ENCODE results near the gene FAM193B.
"Not testable (repeated sequence)": the region's sequence is repeated elsewhere in the genome, so short reads cannot be mapped to it uniquely, and the experiment has no call there.

The FAM193B gene

DNA sequence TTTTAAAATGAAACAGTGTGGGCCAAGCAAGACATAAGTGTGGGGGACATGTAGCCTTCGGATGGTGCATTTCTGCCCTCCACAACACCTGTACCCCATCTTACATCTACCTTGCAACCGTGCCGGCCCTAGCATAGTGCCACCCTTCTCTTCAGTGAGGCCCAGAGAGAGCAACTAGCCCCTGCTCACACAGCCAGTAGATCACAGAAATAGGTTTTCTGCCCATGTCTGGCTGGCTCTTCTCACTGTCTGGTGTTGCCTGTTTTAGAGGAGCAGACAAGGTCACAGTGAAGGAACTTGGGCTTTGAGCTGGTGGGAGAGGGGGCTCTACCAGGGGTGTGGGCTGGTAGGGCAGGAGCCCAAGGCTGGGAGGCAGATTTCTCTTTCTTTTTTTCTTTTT is 68.1 kb downstream of the FAM193B start:
- DNase-seq (ENCODE audit: low spot score) = no peak

DNA sequence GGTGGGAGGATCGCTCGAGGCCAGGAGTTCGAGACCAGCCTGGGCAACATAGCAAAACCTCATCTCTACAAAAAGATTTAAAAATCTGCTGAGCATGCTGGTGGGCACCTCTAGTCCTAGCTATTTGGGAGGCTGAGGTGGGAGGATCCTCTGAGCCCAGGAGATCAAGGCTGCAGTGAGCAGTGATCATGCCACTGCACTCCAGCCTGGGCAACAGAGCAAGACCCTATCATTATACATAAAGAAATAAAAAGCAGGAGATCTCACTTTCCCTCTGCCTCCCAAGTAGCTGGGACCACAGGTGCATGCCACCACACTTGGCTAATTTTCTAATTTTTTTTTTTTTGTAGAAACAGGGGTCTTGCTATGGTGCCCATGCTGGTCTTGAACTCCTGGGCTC is 68.6 kb downstream of the FAM193B start:
- not testable (repeated sequence) for DNase-seq (ENCODE audit: low spot score)

DNA sequence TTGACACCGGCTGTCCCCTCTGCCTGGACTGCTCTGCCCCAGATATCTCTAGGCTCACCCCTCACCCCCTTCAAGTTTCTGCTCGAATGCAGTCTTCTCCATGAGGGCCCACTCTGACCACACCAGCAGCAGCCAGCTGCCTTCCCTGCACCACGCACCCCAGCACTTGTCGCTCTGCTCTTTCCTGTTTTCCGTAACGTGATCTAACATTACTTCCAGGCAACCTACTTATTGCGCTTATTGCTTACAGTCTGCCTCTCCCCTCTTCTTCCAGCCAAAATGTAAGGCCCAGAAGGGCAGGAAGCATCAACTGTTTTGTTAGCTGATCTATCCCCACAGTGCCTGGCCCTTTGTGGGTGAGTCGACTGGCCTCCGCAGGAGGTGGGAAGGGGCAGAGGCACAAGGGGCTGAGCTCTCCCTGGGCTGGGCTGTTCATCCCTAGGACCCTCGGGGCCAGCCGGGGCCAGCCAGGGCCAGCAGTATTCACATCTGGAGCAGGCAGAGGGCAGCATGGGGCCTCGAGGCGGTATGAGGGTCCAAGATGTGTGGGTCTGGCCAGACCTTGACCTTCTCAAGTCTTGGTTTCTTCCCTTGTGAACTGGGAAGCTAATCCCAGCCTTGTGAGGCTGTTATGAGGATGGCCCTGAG is 69.3 kb downstream of the FAM193B start:
- DNase-seq (ENCODE audit: low spot score) = no peak

DNA sequence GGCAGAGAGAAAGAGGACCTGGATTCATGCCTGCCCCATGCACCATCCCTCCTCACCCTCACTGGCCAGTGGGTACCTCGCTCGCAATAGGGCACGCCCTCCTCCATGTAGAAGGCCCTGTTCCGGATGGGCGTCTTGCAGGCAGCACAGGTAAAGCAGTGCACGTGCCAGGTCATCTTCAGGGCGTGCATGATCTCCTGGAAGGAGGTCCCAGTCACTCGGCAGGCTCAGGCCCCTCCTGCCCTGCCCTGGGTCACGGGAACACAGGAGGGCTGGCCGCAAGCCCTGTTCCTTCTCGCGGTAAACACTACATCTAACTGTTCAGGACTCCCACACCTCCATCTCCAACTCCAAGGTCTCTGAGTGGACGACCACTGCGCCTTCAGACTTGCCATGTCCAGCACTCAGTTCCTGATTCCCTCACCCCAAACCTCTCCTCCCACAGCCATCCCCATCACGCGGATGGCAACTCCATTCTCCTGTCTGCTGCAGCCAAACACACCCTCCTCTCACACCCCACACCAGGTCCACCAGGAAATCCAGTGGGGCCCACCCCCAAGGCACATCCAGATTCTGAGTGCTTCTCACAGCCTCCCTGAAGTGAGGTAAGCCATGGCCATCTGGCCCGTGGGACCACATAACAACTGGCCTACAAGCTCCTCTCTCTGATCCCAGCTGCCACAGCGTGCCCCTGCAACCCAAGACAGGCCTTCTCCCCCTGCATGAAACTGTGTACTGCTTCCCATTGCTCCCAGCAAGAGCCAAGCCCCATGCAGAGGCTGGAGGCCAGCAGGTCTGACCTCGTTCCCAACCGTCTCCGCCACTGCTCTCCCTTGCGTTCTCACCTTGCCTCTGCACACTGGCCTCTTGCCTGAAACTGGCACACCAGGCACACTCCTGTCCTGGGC is 70.1 kb downstream of the FAM193B start:
- DNase-seq (ENCODE audit: low spot score) = no peak

DNA sequence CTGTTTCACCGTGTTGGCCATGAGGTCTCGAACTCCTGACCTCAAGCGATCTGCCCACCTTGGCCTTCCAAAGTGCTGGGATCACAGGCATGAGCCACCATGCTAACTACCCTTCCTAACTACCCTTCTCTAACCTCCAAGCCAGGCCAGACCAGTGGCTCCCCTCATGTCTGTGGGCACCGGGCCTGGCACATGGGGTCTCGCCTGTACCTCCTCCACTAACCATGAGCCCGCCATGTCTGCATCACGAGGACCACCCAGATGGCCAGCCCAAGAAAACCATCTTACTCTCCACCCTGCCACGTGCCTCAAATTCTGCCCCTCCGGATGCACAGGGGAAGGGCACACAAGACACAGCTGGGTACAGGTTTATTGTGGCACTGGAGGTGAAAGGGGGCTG is 71.3 kb downstream of the FAM193B start:
- no peak for DNase-seq (ENCODE audit: low spot score)

DNA sequence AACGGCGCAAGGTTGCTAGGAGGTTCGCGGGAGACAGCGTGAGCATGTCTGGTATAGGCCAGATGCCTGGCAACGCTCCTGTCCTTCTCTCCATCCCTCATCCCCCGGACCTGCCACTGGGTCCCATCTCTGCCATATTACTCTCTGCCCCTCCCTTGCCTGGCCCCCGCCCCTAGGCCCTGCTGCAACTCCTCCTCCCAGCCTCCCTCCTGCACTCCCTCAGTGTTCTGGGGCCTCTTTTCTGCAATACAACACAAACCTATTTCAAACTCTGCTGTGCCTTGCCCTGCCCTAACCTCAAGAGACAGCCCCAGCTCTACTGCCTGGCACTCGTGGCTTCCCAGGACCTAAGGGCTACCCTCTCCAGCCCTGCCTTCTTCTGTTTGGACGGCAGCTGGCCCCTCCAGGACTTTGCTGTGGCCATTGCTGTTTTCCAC is 72.0 kb downstream of the FAM193B start:
- no peak for DNase-seq (ENCODE audit: low spot score)

DNA sequence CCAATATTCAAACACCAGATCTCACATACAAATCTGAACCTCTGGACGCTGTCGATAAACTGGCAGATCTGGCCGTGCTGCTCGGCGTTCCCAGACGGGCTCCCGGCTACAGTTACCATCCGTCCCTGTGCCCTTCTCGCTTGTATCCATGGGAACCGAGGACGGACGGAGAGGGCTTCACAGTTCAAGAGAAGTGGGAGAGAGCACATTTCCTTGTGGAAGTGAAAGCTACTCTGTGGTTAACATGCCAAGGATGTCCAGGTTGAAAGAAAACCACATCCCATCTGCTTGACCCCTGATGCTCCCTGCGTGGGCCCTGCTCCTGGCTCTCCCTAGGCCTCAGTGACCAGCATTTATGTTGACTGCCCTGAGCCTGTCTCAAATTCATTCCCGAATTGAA is 74.6 kb downstream of the FAM193B start:
- DNase-seq (ENCODE audit: low spot score) = peak; percentile 55

DNA sequence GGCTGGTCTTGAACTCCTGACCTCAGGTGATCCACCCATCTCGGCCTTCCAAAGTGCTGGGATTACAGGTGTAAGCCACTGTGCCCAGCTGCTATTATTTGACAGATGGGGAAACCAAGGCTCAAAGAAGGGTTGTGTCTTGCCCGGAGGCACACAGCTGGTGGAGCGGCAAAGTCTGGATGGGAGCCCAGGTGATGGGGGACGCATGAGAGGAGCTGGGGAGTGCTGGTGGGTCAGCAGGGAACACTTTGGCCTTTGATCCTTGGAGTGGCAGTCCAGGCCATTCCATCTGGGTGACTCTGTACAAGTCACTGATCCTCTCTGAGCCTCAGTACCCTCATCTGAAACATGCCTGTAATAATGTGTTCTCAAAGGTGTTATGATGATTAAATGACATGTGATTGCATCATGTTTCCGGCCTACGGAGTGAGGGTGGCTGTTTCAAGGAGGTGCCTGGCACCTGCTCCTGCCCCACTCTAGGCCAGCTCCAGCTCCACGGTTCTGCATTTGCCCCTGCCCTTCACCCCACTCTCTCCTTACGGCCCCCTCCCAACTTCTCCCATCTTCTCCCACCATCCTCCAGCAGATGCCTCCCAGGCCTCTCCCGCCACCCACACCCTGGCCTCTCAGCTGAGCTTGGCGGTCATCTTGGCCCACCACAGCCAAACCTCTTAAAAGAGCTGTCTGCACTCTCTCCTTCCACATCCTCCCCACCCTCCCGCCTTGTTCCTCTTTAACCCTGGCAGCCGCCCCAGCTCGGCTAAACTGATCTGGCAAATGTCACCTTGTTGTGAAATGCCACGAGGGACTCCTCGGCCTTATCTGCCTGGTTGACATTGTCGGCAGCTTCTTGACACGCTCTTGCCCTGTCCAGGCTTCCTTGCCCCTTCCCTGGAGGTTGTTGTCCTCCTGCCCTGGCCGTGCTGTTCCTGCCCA is 75.4 kb downstream of the FAM193B start:
- peak; percentile 41 for DNase-seq (ENCODE audit: low spot score)

DNA sequence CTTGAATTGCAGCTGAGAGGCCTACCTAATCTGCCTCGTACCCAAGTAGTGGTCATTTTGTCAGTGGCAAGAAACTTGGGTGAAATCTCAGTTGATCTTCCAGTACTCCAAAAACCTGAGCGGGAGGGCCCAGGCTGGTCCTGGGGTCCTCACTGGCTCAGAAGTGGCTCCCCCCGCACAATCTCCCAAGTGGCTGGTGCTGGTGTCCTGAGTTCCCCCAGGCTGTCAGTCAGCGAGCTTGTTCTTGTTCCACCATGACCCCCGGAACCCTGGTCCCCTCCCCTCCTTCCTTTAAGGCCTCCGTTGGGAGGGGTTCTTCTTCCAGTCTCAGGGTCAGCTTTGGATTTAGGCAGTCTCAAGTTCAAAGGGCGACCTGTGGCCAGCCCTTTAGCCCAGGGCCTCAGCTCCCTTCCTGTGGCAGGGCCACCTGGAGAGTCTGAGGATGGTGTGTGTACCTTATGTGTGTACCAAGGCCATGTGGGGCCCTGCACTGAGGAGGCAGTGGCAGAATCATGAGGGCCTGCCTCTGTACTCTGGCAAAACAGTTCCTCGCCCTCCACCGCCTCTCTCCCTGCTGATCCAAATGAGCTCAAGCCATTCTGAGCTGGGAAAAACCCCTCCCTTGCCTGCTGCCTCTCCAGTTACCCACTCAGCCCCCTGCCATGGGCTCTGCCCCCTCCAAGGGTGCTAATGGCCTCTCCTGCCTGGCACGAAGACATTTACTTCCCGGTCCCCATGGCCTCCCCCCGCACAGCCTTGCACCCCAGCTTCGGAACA is 76.5 kb downstream of the FAM193B start:
- peak; percentile 43 for DNase-seq (ENCODE audit: low spot score)

DNA sequence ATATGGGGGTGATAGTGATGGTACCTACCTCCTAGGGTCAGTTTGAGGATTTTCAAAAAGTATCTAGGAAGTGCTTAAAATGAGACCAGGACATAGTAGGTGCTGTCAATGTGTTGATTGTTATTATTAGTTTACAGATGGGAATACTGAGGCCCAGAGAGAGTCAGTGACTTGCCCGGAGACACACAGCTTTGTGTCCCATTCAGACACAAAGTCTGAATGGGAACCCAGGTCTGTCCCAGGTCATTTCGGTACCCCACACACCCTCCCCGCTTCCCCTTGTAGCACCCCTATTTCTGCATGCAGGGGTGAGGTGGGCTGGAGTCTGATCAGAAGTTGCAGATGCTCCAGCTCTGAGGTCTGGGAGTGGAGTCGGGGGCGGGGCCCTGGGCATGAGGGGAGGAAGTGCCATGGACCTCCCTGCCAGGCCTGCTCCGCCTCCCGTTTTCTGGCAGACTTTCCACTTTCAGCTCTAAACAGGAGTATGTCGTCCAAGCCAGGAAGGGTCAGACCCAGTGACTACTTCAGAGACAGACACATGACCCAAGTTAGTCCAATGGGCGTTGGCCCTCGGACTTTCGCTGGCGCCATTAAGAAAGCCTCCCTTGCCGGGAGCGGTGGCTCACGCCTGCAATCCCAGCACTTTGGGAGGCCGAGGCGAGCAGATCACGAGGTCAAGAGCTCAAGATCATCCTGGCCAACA is 77.7 kb downstream of the FAM193B start:
- peak; percentile 60 for DNase-seq (ENCODE audit: low spot score)

DNA sequence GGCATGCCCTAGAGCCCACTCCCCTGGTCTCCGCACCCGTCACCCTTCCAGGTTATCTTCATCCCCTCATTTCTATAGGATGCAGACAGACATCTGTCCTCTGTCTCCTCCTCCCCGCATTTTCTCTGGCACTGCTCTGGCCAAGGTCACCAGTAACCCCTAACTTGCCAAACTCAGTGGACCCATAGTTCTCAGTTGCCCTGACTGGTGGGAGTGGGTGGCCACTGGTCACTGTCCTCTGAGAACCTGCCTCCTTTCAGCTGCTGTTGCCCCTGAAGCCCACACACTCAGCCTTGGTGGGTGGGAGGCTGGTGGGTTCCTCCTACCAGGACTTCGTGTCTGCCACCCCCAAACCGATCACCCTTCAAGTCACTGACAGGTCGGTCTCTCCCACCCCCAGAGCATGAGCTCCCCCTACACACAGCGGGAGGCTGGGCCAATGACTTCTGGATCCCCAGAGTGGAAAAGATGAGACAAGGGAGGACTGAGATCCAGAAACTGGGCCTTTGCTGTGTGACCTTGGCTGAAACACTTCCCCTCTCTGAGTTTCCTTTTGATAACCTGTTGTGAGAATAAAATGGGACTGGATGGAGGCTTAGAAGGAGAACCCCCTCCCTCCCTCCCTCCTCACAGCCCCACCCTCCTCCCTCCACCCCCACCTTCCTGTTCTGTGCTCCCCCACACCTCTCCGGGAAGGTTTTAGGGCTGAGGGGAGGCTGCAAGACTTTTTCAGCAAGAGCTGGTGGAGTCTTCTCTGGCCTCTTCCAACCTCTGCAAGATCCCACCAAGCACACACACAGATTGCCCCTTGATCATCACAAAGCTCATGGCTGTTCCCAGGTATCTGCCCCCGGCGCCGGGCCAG is 78.6 kb downstream of the FAM193B start:
- DNase-seq (ENCODE audit: low spot score) = no peak

DNA sequence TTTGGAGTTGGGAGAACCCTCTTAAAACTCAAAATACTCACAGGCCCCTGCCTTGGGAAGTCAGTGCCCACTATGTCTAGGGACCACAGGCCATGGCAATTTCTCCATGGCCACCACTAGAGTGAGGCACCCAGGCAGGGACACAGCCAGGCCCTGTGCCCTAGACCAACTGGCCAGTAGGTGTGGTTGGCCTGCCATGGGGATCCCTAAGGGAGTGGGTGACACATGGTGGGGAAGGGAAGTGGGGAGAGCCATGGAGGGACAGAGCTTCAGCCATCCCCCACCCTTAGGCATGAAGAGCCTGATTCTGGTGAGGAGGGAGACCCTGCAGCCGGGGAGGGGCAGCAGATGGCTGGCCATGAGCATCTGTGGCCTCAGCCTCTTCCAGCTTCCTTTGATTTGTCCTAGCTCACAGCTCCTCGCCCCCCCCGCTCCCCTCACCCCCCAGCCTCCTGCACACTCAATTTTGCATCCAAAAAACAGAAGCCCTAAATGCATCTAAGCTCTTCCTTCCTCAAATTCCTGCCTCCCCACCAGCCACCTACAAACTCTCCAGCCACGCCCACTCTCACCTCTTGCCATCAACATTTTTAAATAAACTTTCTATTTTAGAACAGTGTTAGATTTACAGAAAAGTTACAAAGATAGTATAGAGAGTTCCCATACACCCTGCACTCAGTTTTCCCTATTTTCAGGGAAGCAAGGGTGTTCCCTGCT is 79.4 kb downstream of the FAM193B start:
- DNase-seq (ENCODE audit: low spot score) = no peak

DNA sequence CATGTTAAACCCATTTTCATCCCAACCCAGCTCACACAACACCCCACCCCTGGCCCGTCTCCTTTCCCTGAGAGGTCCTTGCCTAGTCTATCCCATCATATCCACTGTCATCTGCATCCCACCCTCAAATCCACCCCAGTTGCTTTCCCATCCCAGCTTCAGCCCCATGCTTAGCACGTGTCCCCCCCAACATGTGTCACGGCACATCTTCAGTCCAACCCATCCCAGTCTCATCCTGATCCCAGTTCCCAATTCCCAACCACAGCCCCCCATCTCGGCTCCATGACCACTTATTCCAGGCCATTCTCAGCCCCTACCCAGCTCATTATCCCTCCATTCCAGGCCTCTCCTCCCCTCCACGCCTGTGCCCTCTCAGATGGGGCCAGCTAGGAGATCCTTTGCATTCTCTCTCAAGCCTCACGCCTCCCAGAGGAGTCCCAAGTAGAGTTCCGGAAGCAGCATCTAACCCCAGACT is 80.3 kb downstream of the FAM193B start:
- no peak for DNase-seq (ENCODE audit: low spot score)

DNA sequence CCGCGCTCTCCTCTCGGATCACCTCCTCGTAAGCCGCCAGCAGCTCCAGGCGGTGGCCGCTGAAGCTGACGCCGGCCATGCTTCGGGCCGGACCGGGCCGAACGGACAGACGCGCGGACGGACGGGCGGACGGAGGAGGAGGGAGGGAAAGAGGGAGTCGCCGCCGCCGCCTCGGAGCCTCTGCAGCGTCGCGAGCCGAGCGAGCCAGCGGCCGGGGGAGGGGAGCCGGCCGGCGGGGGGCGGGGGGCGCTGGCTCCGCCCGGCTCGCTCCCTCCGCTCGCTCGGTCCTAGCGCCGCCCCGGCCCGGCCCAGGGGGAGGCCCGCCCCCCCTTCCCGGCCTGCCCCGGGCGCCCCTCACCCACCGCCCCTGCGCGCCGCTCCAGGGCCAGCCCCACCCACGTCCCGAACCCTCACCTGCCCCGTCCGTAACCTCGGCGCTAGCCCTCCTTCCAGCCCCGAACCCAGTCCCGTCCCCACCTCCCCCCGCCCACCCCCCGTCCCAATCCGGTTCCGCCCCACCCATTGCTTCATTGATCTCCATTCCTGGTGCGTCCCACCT is 80.8 kb downstream of the FAM193B start, which contains the start of gene DBN1:
DBN1 (minus strand) TSS at position 192 of the 559 bp plus-strand sequence; CDS start at position 79, 113 bp downstream.
- no peak for DNase-seq (ENCODE audit: low spot score)

DNA sequence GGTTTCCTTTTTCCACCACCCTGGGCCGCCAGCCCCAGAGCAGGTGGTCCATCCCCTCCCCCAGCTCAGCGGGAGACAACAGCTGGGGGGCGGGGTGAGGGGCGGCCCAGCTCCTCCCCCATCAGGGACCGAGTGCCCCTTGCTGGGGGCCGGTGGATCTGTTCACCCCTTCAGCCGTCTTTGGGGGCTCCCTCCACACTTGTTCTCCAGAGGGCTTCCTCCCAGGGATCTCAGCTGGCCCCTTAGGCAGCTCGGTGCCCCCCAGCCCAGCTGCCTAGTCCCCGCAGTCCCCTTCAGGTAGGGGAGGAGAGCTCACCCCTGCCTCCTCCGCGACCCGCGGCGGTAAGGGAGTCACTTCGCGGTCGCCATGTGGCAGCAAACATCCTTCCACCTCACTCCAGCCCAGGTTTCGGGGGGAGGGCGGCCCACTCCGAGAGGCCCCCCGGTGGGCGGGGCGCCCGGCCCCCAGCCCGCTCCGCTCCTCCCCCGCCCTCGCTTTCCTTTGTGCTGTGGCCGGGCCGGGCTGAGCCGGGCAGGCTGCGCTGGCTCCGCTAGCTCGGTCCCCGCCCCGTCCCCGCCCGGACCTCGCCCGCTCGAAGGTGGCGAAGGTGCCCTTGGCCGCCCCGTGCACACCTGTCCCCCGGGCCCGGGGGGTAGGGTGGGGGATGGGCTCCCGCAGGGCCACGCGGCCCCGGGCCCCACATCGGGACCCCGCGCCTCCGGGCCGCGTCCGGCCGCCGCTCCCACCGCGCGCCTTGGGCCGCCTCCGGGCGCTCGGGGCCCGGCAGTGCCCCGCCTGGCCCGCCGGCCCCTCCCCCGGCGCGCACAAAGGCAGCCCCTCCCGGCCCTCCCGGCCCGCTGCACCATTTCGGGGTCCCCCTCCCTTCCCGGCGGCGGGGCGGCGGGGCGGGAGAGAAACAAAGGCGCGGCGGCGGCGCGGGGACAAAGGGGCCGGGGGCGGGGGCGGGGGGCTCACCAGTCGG is 81.6 kb downstream of the FAM193B start:
- DNase-seq (ENCODE audit: low spot score) = no peak

DNA sequence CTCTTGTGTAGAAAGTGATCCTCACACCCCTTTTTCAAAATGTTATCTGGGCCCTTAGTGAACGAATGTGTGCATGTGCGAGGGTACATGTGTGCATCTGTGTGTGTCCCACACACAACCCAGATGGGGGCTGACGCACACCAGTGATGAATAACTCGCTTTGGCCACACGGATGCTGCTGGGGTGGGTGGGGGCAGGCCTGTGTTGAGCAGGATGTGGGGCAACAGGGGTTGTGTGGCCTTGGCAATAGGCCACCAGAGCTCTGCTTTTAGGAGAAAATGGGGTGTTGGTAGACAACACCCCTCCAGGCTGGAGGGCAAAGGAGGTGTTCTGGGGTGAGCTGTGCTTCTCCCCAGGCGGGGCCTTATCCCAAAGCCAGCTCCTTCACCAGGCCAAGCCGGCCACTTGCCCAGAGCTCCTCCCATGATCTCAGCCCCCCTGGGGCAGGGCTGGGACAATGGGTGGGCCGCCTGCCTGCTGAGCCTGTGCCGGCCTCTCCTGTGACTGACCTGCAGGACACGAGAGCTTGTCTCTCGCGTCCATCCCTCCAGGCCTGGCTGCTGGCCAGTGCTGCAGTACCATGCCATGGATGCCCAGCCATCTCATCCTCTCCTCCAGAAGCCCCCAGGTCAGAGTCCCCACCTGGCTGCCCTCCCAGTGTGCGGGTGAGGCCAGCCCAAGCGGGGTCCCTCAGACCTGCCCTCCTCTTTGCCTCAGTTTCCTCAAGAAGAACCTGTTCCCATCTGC is 82.6 kb downstream of the FAM193B start:
- DNase-seq (ENCODE audit: low spot score) = no peak
